Uterus (tissue), 4 donors: ENCODE data around the gene RAD51B. TPM values are rescaled to one million over a fixed set of nuclear protein-coding genes. Genes with fewer than 3 reads are reported as not detected.

Experiments
- DNase-seq, 2 donors: peaks; one replicate each; pipeline ENCODE4 v3.0.0-alpha.2; 2019 to 2020
- H3K27ac ChIP-seq, 2 donors: fragments of 200-600 bp; sonication (generic); 1 replicate in 1 of 2; 2 replicates in 1 of 2; pipeline ENCODE4 v1.5.1; 2016 to 2018
- H3K27me3 ChIP-seq, 2 donors: fragments of 200-600 bp; sonication (generic); one replicate each; pipeline ENCODE4 v1.5.1; 2018 to 2019; ENCODE audit warnings: control low read depth in 1 of 2
- H3K36me3 ChIP-seq, 2 donors: fragments of 200-600 bp; sonication (generic); one replicate each; pipeline ENCODE4 v1.5.1; 2019; ENCODE audit warnings: control low read depth in 1 of 2
- H3K4me1 ChIP-seq, 2 donors: fragments of 200-600 bp; sonication (generic); one replicate each; pipeline ENCODE4 v1.5.1; 2018 to 2019; ENCODE audit warnings: control low read depth in 1 of 2
- H3K4me3 ChIP-seq, 2 donors: fragments of 200-600 bp; sonication (generic); 1 replicate in 1 of 2; 2 replicates in 1 of 2; pipeline ENCODE4 v1.5.1; 2018 to 2019; ENCODE audit warnings: mild to moderate bottlenecking in 1 of 2
- H3K9me3 ChIP-seq, 2 donors: fragments of 200-600 bp; sonication (generic); one replicate each; pipeline ENCODE4 v1.5.1; 2019; ENCODE audit warnings: control low read depth in 1 of 2
- CTCF ChIP-seq, 4 experiments: fragments of 200-600 bp in 2 of 4; fragments of 450-650 bp in 2 of 4; sonication (generic) in 2 of 4; IDR thresholded peaks; one replicate each; pipeline ENCODE4 v1.5.1; 2016 to 2019; ENCODE audit warnings: antibody characterized with exemption in 4 of 4, mild to moderate bottlenecking in 2 of 4, moderate library complexity in 1 of 4
- POLR2A ChIP-seq, 2 donors: fragments of 450-650 bp; IDR thresholded peaks; one replicate each; pipeline ENCODE4 v1.6.1; 2016; ENCODE audit warnings: antibody characterized with exemption in 2 of 2, mild to moderate bottlenecking in 1 of 2, moderate library complexity in 1 of 2
- intact Hi-C: fragments of 100-400 bp; cut with DNase I; formaldehyde crosslinking; loops from one replicate; pipeline ENCODE4 v1.15.1; 2023; ENCODE audit warnings: low total_unique reads
- total RNA-seq, 4 donors: library from RNA; depleted of rRNA in 3 of 4; stranded (reverse); fragments of >200 nt in 3 of 4; gene quantifications; one replicate each; pipeline versions ENCODE4 v1.1.0 to v1.2.4, GENCODE V29; 2014 to 2023
- donor health status: DM: yes; HTN: yes; CAD: no.

Gene RAD51B
- total RNA-seq, 4 donors from 2014 or later = 29.5 to 100.0 (median 70.3) TPM

- TF ChIP-seq POLR2A (IDR thresholded peaks at IDR 0.05) (no peak), CTCF (IDR thresholded peaks at IDR 0.05) (no peak)
- Histone ChIP-seq H3K9me3 (no peaks in the 10 kb centered on the region), H3K4me1 (peaks cover 0 to 17% of the 10 kb centered on the region in 2 donors), H3K4me3 (no peak overlapping the region), H3K36me3 (no peaks in the 10 kb centered on the region), H3K27me3 (no peaks in the 10 kb centered on the region), H3K27ac (peak overlapping the region; percentile 78 to 84)
- no peak for DNase-seq
- intact Hi-C loops = no loop called here
These were observed 584.6 kb downstream of the RAD51B start for GRCh38 chr14:68404146-68404527.

- H3K9me3 ChIP-seq = no peaks in the 10 kb centered on the region
- DNase-seq = no peak
- TF ChIP-seq CTCF (IDR thresholded peaks at IDR 0.05) = no peak
- TF ChIP-seq POLR2A (IDR thresholded peaks at IDR 0.05) = no peak
- H3K4me3 ChIP-seq = no peak overlapping the region
- no peaks in the 10 kb centered on the region for H3K27me3 ChIP-seq
- H3K27ac ChIP-seq = peak overlapping the region; percentile 78 to 84
- H3K4me1 ChIP-seq = peaks cover 0 to 17% of the 10 kb centered on the region in 2 donors
- intact Hi-C loops = no loop called here
- no peaks in the 10 kb centered on the region for H3K36me3 ChIP-seq
These were observed 585.1 kb downstream of the RAD51B start for GRCh38 chr14:68404652-68405183.

GRCh38 chr14:68405961-68406360, 586.4 kb downstream of the RAD51B start:
- TF ChIP-seq CTCF (IDR thresholded peaks at IDR 0.05) = no peak
- H3K4me3 ChIP-seq = no peak overlapping the region
- intact Hi-C loops = no loop called here
- H3K27me3 ChIP-seq = no peaks in the 10 kb centered on the region
- peaks cover 0 to 15% of the 10 kb centered on the region in 2 donors for H3K4me1 ChIP-seq
- H3K9me3 ChIP-seq = no peaks in the 10 kb centered on the region
- H3K27ac ChIP-seq = peak overlapping the region; percentile 78 to 84
- H3K36me3 ChIP-seq = no peaks in the 10 kb centered on the region
- no peak for DNase-seq

GRCh38 chr14:68407285-68407684, 587.7 kb downstream of the RAD51B start:
- intact Hi-C loops = no loop called here

GRCh38 chr14:68407825-68408224, 588.2 kb downstream of the RAD51B start:
- intact Hi-C loops = no loop called here
- Histone ChIP-seq H3K27me3 (no peaks in the 10 kb centered on the region), H3K9me3 (no peaks in the 10 kb centered on the region), H3K36me3 (no peaks in the 10 kb centered on the region), H3K4me1 (peaks cover 0 to 3% of the 10 kb centered on the region in 2 donors), H3K4me3 (no peak overlapping the region), H3K27ac (peak overlapping the region; percentile 14 to 31)
- no peak for TF ChIP-seq POLR2A (IDR thresholded peaks at IDR 0.05)
- TF ChIP-seq CTCF (IDR thresholded peaks at IDR 0.05) = no peak
- DNase-seq = no peak

More at GRCh38 chr14:68407285-68407684, 587.7 kb downstream of the RAD51B start:
- Histone ChIP-seq H3K4me3 (no peak overlapping the region), H3K27me3 (no peaks in the 10 kb centered on the region), H3K9me3 (no peaks in the 10 kb centered on the region), H3K36me3 (no peaks in the 10 kb centered on the region), H3K27ac (no peak overlapping the region), H3K4me1 (peaks cover 0 to 7% of the 10 kb centered on the region in 2 donors)
- TF ChIP-seq CTCF (IDR thresholded peaks at IDR 0.05) (no peak), POLR2A (IDR thresholded peaks at IDR 0.05) (no peak)
- no peak for DNase-seq
